ENCODE results near the gene BTBD16.

BTBD16 gene

DNA sequence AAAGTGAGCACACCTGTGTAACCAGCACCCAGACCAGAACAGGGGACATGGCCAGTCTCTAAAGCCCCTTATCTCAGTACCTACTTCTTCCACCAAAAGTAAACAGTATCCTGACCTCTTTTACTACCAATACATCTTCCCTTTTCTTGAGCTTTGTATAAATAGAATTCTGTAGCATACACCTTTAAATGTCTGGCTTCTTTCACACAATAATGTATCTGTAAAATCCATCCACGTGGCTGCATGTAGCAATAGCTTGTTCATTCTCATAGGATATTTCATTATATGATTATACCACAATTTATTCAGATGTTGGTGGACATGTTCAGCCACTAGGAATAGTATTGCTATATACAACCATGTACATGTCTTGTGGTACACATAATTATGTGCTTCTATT lies 40.6 kb downstream of the BTBD16 start:
- no peak for DNase-seq

DNA sequence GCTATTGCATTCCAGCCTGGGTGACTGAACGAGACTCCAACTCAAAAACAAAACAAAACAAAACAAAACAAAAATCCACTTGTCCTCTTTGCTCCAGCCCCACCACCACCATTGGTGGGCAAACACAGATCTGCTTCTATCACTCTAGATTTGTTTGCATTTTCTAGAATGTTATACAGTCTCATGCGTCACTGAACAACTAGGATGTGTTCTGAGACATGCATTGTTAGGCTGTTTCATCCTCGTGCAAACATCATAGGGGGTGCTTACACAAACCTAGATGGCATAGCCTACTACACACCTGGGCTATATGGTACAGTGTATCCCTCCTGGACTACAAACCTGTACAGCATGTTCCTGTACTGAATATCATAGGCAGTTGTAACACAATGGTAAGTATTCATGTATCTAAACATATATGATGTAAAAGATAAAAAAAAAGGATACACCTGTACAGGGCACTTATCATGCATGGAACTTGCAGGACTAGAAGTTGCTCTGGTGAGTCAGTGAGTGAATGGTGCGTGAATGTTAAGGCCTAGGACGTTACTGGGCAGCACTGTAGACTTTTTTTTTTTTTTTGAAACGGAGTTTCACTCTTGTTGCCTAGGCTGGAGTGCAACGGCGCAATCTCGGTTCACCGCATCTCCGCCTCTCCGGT lies 45.3 kb downstream of the BTBD16 start:
- no peak for DNase-seq

DNA sequence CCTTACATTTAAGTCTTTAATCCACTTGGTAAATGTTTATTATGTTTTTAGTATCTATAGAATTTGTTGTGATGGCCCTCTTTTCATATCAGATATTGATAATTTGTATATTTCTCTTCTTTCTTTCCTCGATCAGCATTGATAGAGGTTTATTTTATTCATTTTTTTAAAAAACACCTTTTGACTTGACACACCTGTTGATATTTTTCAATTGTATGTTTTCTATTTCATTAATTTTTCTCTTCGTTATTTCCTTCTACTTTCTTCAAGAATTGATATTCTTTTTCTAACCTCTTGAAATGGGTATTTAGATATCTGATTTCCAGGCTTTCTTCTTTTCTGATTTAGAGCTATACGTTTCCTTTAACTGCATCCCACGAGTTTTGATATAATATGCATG lies 50.9 kb downstream of the BTBD16 start:
- DNase-seq, result no peak

DNA sequence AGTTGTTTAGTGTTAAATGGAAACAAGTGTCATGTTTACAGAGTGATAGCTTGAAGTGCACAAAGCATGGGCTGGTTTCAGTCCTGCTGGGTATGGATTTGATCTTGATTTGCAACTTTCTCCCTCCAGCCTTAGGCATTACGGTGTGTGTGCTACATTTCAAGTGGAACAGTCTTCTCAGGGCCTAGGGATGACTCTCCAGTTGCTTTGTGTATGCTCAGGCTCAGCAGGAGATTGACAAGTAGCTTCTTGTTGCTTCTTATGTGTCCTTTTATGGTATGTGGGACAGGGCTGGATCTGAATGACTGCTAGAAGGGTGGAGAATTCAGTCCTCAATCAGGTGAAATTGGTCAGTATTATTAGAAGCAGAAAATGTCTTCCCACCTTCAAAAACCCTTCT lies 52.1 kb downstream of the BTBD16 start:
- DNase-seq, result no peak

DNA sequence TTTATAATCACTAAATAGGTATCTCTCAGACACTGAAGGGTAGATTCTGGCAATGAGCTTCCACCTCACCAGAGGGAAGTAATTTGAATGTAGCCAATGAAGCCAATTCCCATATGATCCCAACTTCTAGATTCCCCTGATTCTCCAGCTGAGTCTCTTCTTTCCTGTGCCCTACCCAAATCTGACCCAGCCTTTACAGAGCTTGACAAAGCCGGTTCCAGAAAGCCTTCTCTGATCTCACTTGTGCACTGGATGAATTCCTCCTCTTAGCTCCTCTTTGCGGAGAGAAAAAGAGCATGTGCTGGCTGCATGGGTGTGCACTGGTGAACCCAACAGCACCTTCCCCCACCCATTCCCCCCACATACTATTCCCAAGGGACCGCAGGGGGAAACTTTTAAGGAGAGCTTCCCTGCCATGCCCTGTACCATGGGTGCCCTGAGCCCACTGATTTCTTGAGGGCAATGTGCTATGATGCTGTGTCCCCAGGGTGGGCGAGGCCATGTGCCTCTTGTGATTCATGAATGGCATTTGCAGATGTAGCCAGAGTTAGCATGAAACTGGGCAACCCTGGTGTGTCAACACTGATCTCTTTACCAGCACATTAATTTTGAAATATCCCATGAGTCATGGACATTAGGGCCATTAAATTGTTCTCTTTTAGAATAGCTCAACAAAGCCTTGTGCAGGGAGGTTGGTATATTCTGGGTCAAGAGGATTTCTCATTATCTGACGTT lies 53.0 kb downstream of the BTBD16 start:
- DNase-seq, result no peak

DNA sequence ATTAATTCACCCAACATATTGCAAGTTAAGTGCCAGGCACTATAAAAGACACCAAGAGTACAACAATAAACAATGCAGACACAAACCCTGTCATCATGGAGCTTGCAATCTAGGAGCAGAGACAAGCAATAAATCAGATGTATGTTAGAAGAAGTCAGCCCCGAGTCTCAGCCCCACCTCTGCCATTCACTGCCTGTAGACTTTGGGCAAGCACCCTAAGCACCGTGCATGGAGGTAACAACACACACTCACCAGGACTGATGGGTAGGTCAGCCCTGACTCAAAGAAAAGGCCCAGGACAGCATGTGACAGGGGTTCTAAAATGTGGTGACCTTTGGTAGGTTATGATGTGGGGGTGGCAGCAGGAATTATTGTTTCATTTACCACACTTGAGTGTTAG lies 54.1 kb downstream of the BTBD16 start:
- no peak for DNase-seq

DNA sequence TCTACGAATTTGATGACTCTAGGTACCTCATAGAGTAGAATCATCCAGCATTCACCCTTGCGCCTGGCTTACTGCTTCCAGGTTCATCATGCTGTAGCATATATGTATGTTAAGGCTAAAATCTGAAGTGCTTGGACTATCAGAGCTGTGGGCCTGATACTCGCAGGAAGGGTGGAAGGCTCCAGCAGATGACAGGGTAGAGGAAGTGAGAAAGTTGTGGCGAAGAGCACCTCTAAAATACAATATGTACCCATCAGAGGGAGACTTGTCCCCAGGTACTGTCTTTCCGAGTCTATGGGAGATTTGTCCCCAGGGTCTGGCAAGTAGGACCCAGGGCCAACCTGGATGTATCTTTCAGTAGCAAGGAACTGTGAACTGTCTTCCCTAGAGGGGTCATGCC lies 55.3 kb downstream of the BTBD16 start:
- no peak for DNase-seq

DNA sequence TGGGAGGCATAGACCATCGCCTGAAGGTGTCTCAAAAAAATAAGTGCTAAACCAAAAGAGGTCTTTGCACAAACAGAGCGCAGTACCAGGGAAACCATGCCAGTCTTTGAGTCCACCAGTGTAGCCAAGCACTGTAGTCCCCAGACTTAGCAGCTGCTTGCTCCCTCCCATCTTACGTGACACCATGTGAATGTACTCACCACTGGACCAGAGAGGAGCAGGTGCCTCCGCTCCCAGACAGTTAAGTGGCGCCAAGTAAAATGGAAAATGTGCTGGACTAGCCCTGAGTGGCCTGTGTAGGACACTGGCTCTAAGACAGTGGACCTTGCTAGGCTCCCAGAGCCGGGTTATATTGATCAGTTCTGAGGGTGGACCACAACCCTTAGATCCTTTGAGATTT lies 55.7 kb downstream of the BTBD16 start:
- DNase-seq, result no peak

DNA sequence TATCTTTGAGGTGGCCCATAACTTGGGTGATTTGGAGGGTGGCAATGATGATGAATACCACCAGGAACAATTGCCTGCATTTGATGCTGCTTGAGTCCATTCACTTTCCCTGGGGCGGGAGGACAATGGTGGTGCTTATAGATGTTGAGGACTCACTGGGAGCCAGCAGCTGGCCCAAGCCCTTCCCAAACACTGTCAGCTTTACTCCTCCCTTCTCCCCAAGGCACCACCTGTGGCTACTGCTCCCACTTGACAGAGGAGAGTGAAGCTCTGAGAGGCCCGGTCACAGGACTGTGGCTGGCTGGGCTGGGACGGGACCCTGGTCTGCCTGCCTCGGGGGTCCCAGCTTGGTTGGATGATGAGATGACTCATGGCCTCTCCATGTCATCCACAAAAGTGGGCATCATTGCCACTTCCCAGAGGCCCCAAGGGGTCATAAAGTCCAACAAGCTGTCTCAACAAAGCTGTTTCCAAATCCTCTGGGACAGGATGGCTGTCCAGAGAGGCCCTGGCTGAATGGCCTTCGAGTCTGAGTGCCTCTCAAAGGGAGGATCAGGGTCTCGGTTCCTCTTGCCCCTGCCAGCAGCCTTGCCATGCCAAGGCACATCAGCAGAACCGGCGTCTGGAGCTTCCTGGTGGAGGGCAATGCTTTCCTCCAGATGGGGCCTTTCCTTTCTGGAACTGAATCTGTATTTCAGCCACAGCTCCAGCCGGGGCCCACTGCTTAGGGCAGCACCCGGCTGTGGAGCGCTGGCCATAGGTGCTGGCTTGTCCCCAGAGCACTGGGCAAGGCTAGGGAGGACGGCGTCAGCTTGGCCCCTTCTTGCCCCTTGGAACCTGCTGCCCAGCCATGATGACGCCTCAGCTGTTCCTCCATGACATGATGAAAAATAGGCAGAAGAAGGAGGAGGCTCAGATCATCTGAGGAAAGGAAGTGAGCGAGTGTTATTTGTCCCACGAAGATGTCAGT lies 56.4 kb downstream of the BTBD16 start:
- no peak for DNase-seq

DNA sequence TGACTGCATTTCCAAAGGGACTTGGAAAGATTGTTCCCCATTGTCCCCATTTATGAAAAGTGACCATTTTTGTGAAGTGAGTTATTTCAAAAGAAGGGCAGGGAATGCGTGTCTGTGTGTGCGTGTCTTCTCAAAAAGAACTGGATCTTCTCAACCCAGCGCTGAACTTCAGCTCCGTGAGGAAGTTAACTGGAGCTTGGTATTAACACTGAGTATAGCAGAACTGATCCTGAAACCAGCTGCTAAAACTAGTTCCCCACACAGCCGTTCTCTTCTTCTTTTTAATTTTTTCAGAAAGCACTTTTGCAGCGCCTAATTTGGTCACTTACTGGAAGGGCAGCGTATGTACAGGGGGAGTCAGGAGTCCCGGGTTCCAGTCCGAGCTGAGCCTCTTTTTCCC lies 57.6 kb downstream of the BTBD16 start:
- no peak for DNase-seq

DNA sequence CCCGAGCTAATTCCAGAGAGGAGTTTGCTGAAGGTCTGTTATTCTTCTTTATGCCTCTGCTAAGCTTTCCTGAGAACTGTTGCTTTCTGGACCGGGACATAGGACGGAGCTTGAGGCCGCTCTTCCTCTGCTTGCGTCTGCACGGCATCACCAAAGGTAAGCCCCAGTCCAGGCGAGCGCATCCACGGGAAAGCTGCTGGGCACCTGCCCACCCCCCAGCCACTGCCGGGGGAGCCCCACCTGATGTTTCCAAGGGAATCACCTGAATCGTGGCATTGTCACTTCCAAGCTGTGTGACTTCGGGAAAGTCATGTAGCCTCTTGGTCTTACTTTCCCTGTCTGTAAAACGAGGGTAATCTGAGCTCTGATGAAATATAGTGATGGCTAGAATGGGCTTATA lies 58.3 kb downstream of the BTBD16 start:
- DNase-seq, result no peak

DNA sequence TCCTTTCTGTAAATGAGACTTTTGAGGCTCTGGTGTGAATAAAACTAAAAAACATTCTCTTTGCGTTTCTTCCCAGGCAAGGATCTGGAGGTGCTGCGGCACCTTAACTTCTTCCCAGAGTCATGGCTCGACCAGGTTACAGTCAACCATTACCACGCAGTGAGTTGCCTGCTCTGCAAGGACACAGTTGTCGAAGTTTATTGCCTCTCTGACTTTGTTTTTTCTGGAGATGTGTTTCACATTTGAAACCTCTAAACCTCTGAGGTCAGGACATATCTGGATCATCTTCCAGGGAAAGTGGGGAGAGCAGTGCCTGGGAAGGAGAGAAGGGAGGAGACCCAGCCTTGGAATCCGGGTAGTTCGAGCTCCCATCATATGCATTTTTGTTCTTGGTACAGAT lies 60.0 kb downstream of the BTBD16 start:
- no peak for DNase-seq

DNA sequence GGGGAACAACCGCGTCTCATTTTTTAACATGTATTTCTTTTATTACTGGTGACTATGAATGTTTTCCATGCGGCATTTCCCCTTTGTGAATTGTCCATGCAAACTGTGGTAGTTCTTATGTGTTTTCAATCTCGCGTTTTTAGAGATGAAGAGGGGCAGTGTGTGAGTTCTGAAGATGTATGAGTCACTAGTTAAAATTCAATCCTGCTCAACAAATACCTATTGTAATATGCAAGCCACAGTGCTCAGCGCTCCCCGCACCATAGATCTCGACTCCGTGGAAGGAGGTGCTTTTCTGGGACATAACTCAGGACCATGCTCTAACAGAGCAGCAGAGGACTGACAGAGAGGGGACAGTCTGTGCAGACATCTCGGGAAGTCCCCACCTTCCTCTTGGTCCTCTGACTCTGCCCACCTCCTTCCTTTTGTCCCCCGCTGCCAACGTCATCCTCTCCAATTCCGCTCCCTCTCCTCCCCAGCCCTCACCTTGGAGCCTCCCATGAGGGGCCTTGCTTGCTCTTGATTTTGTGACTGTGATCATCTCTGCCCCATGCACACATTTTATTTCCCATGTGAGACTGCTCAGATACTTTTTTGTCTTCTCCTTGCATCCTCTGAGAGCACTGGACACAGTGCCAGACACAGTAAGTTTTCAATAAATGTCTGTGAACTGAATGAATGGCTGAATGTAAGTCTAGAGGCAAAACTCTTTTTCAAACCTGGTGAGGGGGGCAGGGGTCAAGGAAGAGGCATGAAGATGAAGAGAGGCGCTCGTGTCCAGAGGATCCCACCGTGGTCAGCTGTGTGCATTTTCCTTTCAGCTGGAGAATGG lies 60.7 kb downstream of the BTBD16 start:
- no peak for DNase-seq

DNA sequence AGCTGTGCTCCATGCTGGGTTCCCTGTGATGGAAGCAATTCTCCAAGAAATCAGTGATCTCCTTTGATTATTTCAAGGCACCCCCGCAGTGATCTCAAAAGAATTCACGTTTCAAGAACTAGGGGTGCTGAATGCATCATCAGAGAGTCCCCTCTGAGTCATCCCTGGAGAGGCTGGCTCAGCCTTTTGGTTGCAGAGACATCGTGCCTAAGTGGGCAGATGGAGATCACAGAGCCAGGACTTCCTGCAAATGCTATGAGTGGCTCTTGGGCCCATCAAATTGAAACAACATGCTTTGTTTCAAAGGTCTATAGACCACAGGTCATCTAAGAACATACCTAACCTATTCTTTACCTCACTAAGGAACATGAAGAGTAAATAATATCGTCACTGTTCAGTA lies 61.9 kb downstream of the BTBD16 start:
- DNase-seq, result no peak

DNA sequence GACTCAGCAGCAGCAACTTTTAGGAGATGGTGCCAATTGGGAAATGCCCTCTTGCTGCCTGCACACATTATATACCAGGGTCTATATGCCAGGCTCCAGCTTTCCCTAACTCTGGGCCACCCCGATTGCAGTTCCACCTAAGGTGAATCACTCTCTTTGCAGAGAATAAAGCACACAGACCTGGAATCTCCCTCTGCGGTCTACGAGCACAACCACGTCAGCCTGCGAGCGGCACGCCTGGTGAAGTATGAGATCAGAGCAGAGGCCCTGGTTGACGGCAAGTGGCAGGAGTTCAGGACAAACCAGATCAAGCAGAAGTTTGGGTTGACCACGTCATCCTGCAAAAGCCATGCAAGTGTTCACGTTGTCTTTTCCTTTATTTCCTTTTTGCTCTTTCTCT lies 65.2 kb downstream of the BTBD16 start:
- no peak for DNase-seq

DNA sequence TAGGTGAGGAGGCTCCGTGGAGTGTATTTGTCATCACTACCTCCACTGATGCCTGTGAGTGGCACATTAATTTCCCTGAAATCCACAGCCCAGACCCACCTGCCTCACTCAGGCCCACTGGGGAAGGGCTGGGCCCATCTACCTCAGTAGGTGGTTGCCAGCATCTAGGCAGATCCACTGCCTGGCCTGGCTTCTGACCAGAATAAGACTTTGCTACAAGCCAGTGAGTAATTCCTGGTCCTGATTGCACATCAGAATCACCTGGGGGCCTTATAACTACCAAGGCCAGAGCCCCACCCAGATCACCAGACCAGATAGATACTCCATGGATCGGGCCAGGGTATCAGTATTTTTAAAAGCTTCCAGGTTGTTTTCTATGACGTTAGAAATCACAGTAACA lies 65.9 kb downstream of the BTBD16 start:
- DNase-seq, result no peak

DNA sequence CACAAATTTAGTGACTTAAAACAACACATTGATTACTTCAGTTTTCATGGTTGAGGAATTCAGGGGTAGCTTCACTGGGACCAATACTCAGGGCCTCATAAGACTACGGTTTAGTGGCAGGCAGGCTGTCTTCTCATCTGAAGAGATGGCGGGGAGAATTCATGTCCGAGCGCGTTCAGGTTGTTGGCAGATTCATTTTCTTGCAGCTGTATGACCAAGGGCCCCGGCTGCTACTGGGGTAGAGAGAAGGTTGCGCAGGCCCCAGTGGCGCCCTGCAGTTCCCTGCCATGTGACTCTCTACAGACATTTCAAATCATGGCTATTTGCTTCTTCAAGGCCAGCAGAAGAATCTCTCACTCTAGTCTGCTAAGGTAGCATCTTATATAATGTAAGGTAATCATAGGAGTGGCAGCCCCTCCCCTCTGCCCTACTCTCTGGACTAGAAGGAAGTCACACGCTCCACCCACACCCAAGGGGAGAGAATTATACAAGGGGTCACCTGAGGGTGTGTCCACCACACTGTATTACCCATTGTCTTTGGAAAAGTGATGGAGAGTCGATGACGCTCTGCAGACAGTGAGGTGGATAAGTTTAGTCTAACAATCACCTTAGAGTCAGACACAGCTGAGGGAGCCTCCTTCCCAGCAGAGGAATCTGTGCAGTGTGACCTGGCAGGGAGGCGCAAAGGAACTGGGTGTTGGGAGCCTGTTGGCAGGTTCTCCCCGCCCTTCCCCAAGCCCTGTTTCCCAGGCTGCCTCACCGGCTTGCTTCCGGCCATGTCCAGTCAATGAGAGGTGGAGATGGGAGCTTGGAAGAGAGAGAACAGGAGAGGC lies 67.7 kb downstream of the BTBD16 start:
- no peak for DNase-seq

DNA sequence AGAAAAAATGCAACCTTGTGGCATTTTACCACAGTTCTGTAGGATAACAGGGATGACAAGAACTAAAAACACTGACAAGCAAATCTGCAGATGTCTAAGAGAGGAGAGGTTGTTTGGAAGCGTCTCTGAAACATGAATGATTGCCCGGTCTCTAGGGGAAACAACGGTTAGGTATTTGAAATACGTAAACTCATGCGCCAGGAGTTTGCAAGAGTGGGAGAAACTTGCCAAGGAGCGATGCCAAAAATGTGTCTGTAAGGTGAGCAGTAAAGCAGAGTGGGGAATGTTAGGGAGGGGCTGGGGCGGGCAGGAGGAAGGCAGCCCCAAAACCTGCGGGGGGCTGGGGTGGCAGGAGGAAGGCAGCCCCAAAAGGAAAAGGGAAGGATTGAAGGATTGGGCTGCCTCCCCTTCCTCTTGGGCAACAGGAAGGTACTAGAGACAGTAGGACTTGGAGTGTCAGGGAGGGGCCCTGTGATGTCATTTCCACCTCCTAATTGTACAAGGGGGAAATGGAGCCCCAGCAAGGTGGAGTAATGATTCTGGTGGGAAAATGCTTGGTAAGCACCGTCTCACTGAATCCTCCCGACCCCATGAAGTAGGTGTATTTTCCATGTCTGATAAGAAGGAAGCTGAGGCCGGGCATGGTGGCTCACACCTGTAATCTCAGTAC lies 70.2 kb downstream of the BTBD16 start:
- no peak for DNase-seq

DNA sequence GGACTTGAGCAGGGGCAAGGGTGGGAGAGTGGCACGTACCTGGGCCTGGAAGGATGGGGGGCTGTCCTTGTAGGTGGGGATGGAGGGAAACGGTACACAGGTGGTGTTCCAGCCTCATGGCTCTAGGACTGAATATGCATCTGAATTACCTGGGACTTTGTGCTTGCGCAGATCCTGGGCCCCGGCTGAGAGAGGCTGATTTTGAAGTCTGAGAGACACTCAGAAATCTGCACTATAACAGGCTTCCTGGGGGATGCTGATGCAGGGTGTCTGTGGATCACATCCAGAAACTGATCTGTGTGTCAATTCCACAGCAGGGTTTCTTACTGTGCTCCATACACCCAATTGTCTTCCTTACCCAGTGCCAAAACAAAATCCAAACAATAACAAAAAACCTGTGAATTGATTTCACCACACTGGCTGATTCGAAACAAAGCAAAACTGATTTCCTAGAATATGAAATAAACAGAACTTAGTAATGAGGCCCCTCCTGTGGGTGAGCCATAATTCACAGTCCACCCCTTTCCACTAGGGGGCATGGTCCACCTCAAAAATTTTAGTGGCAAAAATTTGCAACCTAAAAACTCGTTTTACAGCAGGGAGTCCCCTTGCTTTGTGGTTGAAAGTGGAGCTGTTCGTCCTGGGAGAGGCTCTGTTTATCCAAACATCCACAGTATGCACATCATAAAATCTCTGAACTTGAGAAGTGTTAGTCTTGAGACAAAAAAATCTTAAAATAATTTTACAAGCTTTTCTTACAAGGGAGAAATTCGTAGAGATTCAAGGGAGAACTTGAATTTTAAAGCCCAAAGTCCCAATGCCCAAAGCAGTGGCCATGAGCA lies 71.4 kb downstream of the BTBD16 start:
- no peak for DNase-seq

Measured in right kidney (tissue), 1 donor.